T47D (cell line): ENCODE data around the gene KLK15.

ENCODE experiments used
- DNase-seq, 2 experiments: peaks; one replicate each; pipeline versions ENCODE4 v3.0.0 to v3.0.0-alpha.2; 2011 to 2012; ENCODE audit warnings: low read depth in 1 of 2, low spot score in 1 of 2
- JUND ChIP-seq: IDR thresholded peaks from 2 replicates; pipeline ENCODE4 v1.6.1; 2012; ENCODE audit warnings: low read depth
- in situ Hi-C: cut with HindIII; loops from 2 replicates; pipeline ENCODE4 v1.10.0; 2016; ENCODE audit warnings: low sequenced_read_pairs, low pct_unique_long_range_greater_than_20kb

Gene KLK15

GRCh38 chr19:50833117-50833801, at the start of gene KLK15:
Gene KLK15, minus strand, starts transcription at chr19:50833574. Its CDS starts 2,082 bp downstream, at chr19:50831492.
- no peak for TF ChIP-seq JUND
- in situ Hi-C loops: no loop called here
- DNase-seq: no peak

- DNase-seq: no peak
- no peak for TF ChIP-seq JUND
- in situ Hi-C loops: no loop called here
Measured at GRCh38 chr19:50882188-50882587, 48.8 kb upstream of the KLK15 start.

- in situ Hi-C loops: no loop called here
- TF ChIP-seq JUND: no peak
- no peak for DNase-seq
Measured at GRCh38 chr19:50880241-50880640, 46.9 kb upstream of the KLK15 start.

GRCh38 chr19:50878851-50879250, 45.5 kb upstream of the KLK15 start:
- in situ Hi-C loops: no loop called here
- no peak for DNase-seq
- TF ChIP-seq JUND: no peak

- TF ChIP-seq JUND: no peak
- in situ Hi-C loops: no loop called here
- no peak for DNase-seq
Measured at GRCh38 chr19:50877338-50877737, 44.0 kb upstream of the KLK15 start.

- no peak for DNase-seq
- in situ Hi-C loops: no loop called here
- no peak for TF ChIP-seq JUND
Measured at GRCh38 chr19:50876456-50876855, 43.1 kb upstream of the KLK15 start.

- no peak for TF ChIP-seq JUND
- in situ Hi-C loops: no loop called here
- no peak for DNase-seq
Measured at GRCh38 chr19:50875795-50876422, 42.5 kb upstream of the KLK15 start.

- DNase-seq: no peak
- in situ Hi-C loops: no loop called here
- no peak for TF ChIP-seq JUND
Measured at GRCh38 chr19:50874211-50874610, 40.8 kb upstream of the KLK15 start.

- TF ChIP-seq JUND: no peak
- DNase-seq: no peak
- in situ Hi-C loops: no loop called here
Measured at GRCh38 chr19:50873056-50873455, 39.7 kb upstream of the KLK15 start, which contains the start of gene KLK2. Gene KLK2, plus strand, starts transcription at chr19:50873439. Its CDS starts 35 bp downstream, at chr19:50873474.

- no peak for DNase-seq
- TF ChIP-seq JUND: no peak
Measured at GRCh38 chr19:50870417-50871089, 37.2 kb upstream of the KLK15 start.

GRCh38 chr19:50869479-50869878, 36.1 kb upstream of the KLK15 start:
- in situ Hi-C loops: no loop called here

More at GRCh38 chr19:50870417-50871089, 37.2 kb upstream of the KLK15 start:
- in situ Hi-C loops: no loop called here

GRCh38 chr19:50861496-50862286, 28.3 kb upstream of the KLK15 start:
- no peak for DNase-seq
- no peak for TF ChIP-seq JUND
- in situ Hi-C loops: no loop called here

More at GRCh38 chr19:50869479-50869878, 36.1 kb upstream of the KLK15 start:
- TF ChIP-seq JUND: no peak
- DNase-seq: no peak

- no peak for DNase-seq
- in situ Hi-C loops: no loop called here
- no peak for TF ChIP-seq JUND
Measured at GRCh38 chr19:50861010-50861409, 27.6 kb upstream of the KLK15 start.
